ENCODE data around the gene PAQR9.

- TF ChIP-seq, protein P1, sequence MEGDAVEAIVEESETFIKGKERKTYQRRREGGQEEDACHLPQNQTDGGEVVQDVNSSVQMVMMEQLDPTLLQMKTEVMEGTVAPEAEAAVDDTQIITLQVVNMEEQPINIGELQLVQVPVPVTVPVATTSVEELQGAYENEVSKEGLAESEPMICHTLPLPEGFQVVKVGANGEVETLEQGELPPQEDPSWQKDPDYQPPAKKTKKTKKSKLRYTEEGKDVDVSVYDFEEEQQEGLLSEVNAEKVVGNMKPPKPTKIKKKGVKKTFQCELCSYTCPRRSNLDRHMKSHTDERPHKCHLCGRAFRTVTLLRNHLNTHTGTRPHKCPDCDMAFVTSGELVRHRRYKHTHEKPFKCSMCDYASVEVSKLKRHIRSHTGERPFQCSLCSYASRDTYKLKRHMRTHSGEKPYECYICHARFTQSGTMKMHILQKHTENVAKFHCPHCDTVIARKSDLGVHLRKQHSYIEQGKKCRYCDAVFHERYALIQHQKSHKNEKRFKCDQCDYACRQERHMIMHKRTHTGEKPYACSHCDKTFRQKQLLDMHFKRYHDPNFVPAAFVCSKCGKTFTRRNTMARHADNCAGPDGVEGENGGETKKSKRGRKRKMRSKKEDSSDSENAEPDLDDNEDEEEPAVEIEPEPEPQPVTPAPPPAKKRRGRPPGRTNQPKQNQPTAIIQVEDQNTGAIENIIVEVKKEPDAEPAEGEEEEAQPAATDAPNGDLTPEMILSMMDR (IDR thresholded peaks at IDR 0.05) = peak; percentile 58 to 77 (median 70)
- no peak for TF ChIP-seq POLR2A (IDR thresholded peaks at IDR 0.05)
Observed at GRCh38 chr3:142987080-142987700, 23.7 kb upstream of the PAQR9 start.

Data from heart left ventricle (tissue), 13 donors.